Breast epithelium (tissue), 4 donors: ENCODE data around the gene EMX2. TPM values are rescaled to one million over a fixed set of nuclear protein-coding genes. Genes with fewer than 3 reads are reported as not detected.

Experiments used
- DNase-seq, 2 donors: peaks; one replicate each; pipeline ENCODE4 v3.0.0-alpha.2; 2019; ENCODE audit warnings: low spot score in 2 of 2
- H3K27ac ChIP-seq, 2 donors: fragments of 200-600 bp; sonication (generic) in 1 of 2; one replicate each; pipeline ENCODE4 v1.5.1; 2016 to 2019; ENCODE audit warnings: mild to moderate bottlenecking in 1 of 2
- H3K27me3 ChIP-seq, 2 donors: fragments of 200-600 bp; sonication (generic) in 1 of 2; one replicate each; pipeline versions ENCODE4 v1.5.1 to v1.6.0; 2017 to 2019; ENCODE audit warnings: control low read depth in 1 of 2, mild to moderate bottlenecking in 1 of 2
- H3K36me3 ChIP-seq: fragments of 200-600 bp; one replicate; pipeline ENCODE4 v1.5.1; 2019
- H3K4me1 ChIP-seq, 2 donors: fragments of 200-600 bp; sonication (generic); one replicate each; pipeline ENCODE4 v1.5.1; 2016 to 2019; ENCODE audit warnings: control low read depth in 1 of 2
- H3K4me3 ChIP-seq, 3 donors: fragments of 200-600 bp; sonication (generic); 1 replicate in 2 of 3; 2 replicates in 1 of 3; pipeline ENCODE4 v1.5.1; 2016 to 2019; ENCODE audit warnings: mild to moderate bottlenecking in 3 of 3, moderate library complexity in 2 of 3
- H3K9me3 ChIP-seq, 2 donors: fragments of 200-600 bp; sonication (generic) in 1 of 2; one replicate each; pipeline ENCODE4 v1.5.1; 2016 to 2019; ENCODE audit warnings: control low read depth in 1 of 2
- POLR2A ChIP-seq: fragments of 450-650 bp; IDR thresholded peaks from one replicate; pipeline ENCODE4 v1.6.1; 2016; ENCODE audit warnings: antibody characterized with exemption, mild to moderate bottlenecking, moderate library complexity
- POLR2AphosphoS5 ChIP-seq, 3 donors: sonication (generic); formaldehyde crosslinking; IDR thresholded peaks; one replicate each; pipeline ENCODE4 v1.6.1; 2017; ENCODE audit warnings: antibody characterized with exemption in 3 of 3
- intact Hi-C: fragments of 100-400 bp; cut with DNase I; formaldehyde crosslinking; loops from one replicate; pipeline ENCODE4 v1.15.1; 2023; ENCODE audit warnings: low total_unique reads
- total RNA-seq, 3 donors: library from RNA; depleted of rRNA; stranded (reverse); fragments of >200 nt; gene quantifications; one replicate each; pipeline ENCODE4 v1.1.0, GENCODE V29; 2016
- TF ChIP-seq, protein P1 (sequence below), 3 donors: fragments of 450-650 bp; IDR thresholded peaks; one replicate each; pipeline ENCODE4 v1.5.1; 2016 to 2017; ENCODE audit warnings: antibody characterized with exemption in 3 of 3, mild to moderate bottlenecking in 3 of 3, moderate library complexity in 3 of 3

EMX2 gene
- total RNA-seq, 3 donors from 2014 or later, result 0.29 to 7.8 (median 0.98) TPM

DNA sequence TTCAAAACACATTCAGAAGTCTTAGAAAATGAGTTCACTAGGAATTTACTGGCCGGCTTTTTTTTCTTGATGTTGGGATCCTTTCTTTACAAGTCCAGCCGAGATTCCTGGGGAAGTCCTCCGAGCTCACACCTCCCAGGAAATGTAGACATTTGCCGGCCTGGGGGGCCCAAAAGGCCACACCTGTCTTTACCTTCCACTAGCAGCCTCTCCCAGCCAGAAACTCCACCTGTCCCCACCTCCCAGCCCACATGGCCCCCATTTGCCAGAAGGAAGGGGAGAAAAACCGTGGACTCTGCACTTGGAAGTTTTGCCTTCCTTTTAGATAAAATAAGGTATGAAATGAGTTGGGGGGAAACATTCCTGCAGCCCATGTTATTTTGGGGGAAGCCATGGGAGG is 27.6 kb upstream of the EMX2 start:
- Histone ChIP-seq H3K9me3 (no peaks in the 10 kb centered on the region), H3K36me3 (no peaks in the 10 kb centered on the region), H3K4me1 (no peaks in the 10 kb centered on the region), H3K27me3 (peaks cover 0 to 15% of the 10 kb centered on the region in 2 donors), H3K4me3 (no peak overlapping the region), H3K27ac (no peak overlapping the region)
- no peak for TF ChIP-seq POLR2A
- TF ChIP-seq, protein P1, sequence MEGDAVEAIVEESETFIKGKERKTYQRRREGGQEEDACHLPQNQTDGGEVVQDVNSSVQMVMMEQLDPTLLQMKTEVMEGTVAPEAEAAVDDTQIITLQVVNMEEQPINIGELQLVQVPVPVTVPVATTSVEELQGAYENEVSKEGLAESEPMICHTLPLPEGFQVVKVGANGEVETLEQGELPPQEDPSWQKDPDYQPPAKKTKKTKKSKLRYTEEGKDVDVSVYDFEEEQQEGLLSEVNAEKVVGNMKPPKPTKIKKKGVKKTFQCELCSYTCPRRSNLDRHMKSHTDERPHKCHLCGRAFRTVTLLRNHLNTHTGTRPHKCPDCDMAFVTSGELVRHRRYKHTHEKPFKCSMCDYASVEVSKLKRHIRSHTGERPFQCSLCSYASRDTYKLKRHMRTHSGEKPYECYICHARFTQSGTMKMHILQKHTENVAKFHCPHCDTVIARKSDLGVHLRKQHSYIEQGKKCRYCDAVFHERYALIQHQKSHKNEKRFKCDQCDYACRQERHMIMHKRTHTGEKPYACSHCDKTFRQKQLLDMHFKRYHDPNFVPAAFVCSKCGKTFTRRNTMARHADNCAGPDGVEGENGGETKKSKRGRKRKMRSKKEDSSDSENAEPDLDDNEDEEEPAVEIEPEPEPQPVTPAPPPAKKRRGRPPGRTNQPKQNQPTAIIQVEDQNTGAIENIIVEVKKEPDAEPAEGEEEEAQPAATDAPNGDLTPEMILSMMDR (IDR thresholded peaks at IDR 0.05), result no peak
- TF ChIP-seq POLR2AphosphoS5 (IDR thresholded peaks at IDR 0.05), result no peak
- no peak for DNase-seq
- intact Hi-C loops, result no loop called here

DNA sequence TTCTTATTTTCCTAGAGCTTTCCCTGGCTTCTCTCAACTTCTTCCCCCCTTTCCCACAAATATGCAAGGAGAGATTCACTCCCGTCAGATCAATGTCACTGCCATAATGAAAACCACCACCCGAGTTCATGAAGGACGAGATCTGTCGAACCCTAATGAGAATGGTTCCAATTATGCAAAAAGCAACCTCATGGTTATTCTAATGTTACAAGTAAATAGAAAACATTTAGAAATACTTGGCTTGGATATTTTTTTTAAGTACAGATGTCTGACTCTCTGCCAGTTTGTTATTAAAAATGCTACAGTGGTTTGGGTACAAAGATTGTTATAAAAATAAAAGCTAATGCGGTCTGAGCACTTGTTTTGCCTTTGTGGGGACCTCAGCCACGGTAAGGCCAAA is 25.9 kb upstream of the EMX2 start:
- Histone ChIP-seq H3K9me3 (no peaks in the 10 kb centered on the region), H3K36me3 (no peaks in the 10 kb centered on the region), H3K4me1 (no peaks in the 10 kb centered on the region), H3K27me3 (peaks cover 0 to 15% of the 10 kb centered on the region in 2 donors), H3K4me3 (no peak overlapping the region), H3K27ac (no peak overlapping the region)
- TF ChIP-seq, protein P1 (IDR thresholded peaks at IDR 0.05), result no peak
- TF ChIP-seq POLR2AphosphoS5 (IDR thresholded peaks at IDR 0.05) (no peak), POLR2A (no peak)
- intact Hi-C loops, result no loop called here
- DNase-seq, result no peak

DNA sequence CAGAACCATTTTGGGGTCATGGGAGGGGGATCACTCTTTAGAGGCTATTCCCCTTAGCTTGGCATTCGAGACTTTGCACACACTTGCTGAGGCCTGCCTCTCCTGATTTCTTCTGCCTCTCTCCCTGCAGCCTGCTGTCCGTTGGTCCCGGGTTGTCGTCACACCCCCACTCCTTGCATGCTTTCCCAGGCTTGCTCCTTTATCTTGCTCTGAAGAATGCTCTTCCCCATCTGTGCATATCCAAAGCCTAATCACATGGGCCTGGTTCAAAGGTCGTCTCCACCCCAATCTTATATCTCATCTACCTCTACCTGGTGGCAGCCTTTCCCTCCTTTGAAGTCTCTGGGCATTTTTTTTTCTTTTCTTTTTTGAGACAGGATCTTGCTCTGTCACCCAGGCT is 24.3 kb upstream of the EMX2 start:
- DNase-seq, result no peak

DNA sequence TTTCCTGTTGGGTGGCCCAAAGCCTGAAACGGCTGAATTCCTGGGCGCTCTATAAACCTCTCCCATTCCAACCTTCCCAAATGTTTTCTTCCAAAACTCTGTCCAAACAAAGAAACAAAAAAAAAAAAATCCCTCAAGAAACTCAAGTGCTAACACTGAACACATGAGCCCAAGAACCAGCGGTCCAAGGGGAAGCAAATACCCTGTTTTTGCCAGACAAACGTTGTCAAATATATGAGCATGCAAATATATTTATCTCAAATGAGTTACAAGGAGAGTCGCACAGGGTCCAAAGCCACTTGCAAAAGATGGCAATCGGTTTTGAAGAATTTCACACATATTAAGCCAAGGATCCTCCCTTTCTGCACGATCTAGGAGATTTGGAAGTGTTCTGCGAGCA is 23.3 kb upstream of the EMX2 start:
- intact Hi-C loops, result no loop called here
- H3K27me3 ChIP-seq, result peaks cover 0 to 15% of the 10 kb centered on the region in 2 donors
- no peak overlapping the region for H3K27ac ChIP-seq

More for the DNA sequence above, 24.3 kb upstream of the EMX2 start:
- Histone ChIP-seq H3K36me3 (no peaks in the 10 kb centered on the region), H3K4me1 (no peaks in the 10 kb centered on the region), H3K9me3 (no peaks in the 10 kb centered on the region), H3K27me3 (peaks cover 0 to 11% of the 10 kb centered on the region in 2 donors), H3K27ac (no peak overlapping the region), H3K4me3 (no peak overlapping the region)
- intact Hi-C loops, result no loop called here
- TF ChIP-seq POLR2AphosphoS5 (IDR thresholded peaks at IDR 0.05) (no peak), POLR2A (no peak)
- TF ChIP-seq, protein P1 (IDR thresholded peaks at IDR 0.05), result no peak

DNA sequence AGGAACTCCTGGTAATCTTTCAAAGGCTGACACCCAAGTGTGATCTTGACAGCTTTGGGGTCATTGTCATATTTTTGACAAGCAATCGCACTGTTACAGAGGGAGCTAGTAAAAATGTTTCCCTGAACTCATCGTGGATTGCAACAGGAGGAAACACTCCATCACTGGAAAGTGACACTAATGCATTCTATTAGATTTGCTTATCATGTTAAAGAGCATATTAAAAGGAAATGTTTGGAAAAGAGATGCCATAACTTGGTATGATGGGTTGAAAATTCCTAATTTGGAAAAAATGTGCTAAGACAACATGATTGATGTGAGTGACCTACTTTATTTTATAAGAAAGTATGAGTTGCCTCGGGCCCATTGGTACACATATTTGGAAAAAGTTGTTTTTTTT is 22.7 kb upstream of the EMX2 start:
- H3K27ac ChIP-seq, result no peak overlapping the region
- no peaks in the 10 kb centered on the region for H3K9me3 ChIP-seq
- TF ChIP-seq, protein P1 (IDR thresholded peaks at IDR 0.05), result no peak
- TF ChIP-seq POLR2AphosphoS5 (IDR thresholded peaks at IDR 0.05), result no peak
- no peak for TF ChIP-seq POLR2A
- H3K4me3 ChIP-seq, result no peak overlapping the region
- H3K36me3 ChIP-seq, result no peaks in the 10 kb centered on the region
- H3K27me3 ChIP-seq, result peaks cover 0 to 18% of the 10 kb centered on the region in 2 donors
- no peak for DNase-seq
- intact Hi-C loops, result no loop called here
- H3K4me1 ChIP-seq, result no peaks in the 10 kb centered on the region

More for the DNA sequence above, 23.3 kb upstream of the EMX2 start:
- TF ChIP-seq POLR2AphosphoS5 (IDR thresholded peaks at IDR 0.05) (no peak), POLR2A (no peak)
- TF ChIP-seq, protein P1 (IDR thresholded peaks at IDR 0.05), result no peak
- Histone ChIP-seq H3K4me3 (no peak overlapping the region), H3K4me1 (no peaks in the 10 kb centered on the region), H3K9me3 (no peaks in the 10 kb centered on the region), H3K36me3 (no peaks in the 10 kb centered on the region)
- DNase-seq, result no peak
